Muscle layer of duodenum (tissue), 2 donors: ENCODE data around the gene SFRP2.
A peak's percentile ranks its signal among the peaks of the same experiment; 100 is the strongest.

Experiments used
- H3K27ac ChIP-seq: one replicate; pipeline ENCODE4 v1.7.0; 2013; ENCODE audit warnings: mild to moderate bottlenecking, low read length
- H3K27me3 ChIP-seq: one replicate; pipeline ENCODE4 v1.7.0; 2013; ENCODE audit warnings: low read depth, mild to moderate bottlenecking, control low read depth, low read length
- H3K36me3 ChIP-seq, 2 donors: one replicate each; pipeline ENCODE4 v1.7.0; 2013; ENCODE audit warnings: low read length in 2 of 2, control low read depth in 1 of 2, mild to moderate bottlenecking in 1 of 2; ENCODE audit not compliant: insufficient read depth in 2 of 2, control insufficient read depth in 1 of 2
- H3K4me1 ChIP-seq, 2 donors: one replicate each; pipeline ENCODE4 v1.7.0; 2013; ENCODE audit warnings: low read length in 2 of 2, mild to moderate bottlenecking in 2 of 2, control low read depth in 1 of 2, moderate library complexity in 1 of 2; ENCODE audit not compliant: insufficient read depth in 2 of 2, control insufficient read depth in 1 of 2
- H3K4me3 ChIP-seq, 2 donors: one replicate each; pipeline ENCODE4 v1.7.0; 2013; ENCODE audit warnings: low read length in 2 of 2, low read depth in 1 of 2, mild to moderate bottlenecking in 1 of 2
- H3K9me3 ChIP-seq, 2 donors: one replicate each; pipeline ENCODE4 v1.7.0; 2013; ENCODE audit warnings: low read length in 2 of 2, control low read depth in 1 of 2, mild to moderate bottlenecking in 1 of 2; ENCODE audit not compliant: control insufficient read depth in 1 of 2
- donor health status: healthy.

SFRP2 gene

GRCh38 chr4:153765894-153766293 lies 23.0 kb downstream of the SFRP2 start:
- Histone ChIP-seq H3K4me1 (no peaks in the 10 kb centered on the region), H3K9me3 (no peaks in the 10 kb centered on the region), H3K27ac (no peak overlapping the region), H3K27me3 (no peaks in the 10 kb centered on the region), H3K4me3 (no peak overlapping the region), H3K36me3 (no peaks in the 10 kb centered on the region)

GRCh38 chr4:153764601-153765368 lies 24.1 kb downstream of the SFRP2 start:
- no peaks in the 10 kb centered on the region for H3K36me3 ChIP-seq
- H3K27me3 ChIP-seq = no peaks in the 10 kb centered on the region
- no peak overlapping the region for H3K4me3 ChIP-seq
- no peaks in the 10 kb centered on the region for H3K4me1 ChIP-seq
- no peak overlapping the region for H3K27ac ChIP-seq
- no peaks in the 10 kb centered on the region for H3K9me3 ChIP-seq

GRCh38 chr4:153763404-153763803 lies 25.5 kb downstream of the SFRP2 start:
- no peaks in the 10 kb centered on the region for H3K36me3 ChIP-seq
- no peaks in the 10 kb centered on the region for H3K9me3 ChIP-seq
- H3K4me3 ChIP-seq = no peak overlapping the region
- no peak overlapping the region for H3K27ac ChIP-seq
- peaks cover 7% of the 10 kb centered on the region for H3K27me3 ChIP-seq
- no peaks in the 10 kb centered on the region for H3K4me1 ChIP-seq

- Histone ChIP-seq H3K4me3 (peak within 1 kb of the TSS; percentile 30 to 73), H3K27me3 (peaks cover 7% of the 10 kb centered on the region), H3K9me3 (no peaks in the 10 kb centered on the region), H3K36me3 (no peaks in the 10 kb centered on the region), H3K4me1 (no peaks in the 10 kb centered on the region), H3K27ac (no peak within 1 kb of the TSS)
These were observed 29.2 kb downstream of the SFRP2 start, which contains the start of gene RNF175 for GRCh38 chr4:153759407-153760316. TSS of gene RNF175 (minus strand) at chr4:153760024. CDS start at chr4:153759862, 162 bp downstream.

DNA sequence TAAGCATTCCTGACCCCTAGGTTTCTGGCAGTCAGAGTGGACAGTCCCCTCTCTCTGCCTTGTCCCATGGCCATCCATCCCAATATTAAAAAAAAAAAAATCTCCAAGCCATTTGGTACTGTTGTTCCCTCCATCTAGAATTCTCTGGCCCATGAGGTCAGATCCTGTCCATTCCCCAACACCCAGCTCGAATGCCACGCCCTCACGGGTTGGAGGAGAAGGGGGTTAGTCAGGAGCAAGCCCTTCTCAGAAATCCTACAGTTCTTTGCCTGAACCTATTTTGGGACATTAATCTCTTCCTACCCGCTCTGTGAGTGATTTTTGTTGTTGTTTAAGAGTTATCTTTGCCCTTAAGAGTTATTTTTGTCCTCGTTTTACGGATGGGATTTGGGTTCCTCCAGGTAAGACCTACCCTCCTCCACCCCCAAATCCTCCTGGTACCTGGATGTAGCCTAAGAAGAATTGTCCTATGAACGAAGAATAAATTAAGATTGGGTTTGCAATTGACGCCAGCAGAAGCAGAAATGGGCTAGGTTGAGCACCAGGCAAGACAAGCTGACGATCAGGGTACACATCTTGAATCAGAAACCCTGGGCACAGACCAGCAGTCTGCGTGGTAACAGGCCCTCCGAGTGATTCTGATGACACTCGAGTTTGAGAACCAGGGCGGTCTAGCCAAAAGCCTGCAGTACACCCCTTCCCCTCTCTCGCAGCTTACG lies 30.0 kb downstream of the SFRP2 start:
- Histone ChIP-seq H3K27me3 (peaks cover 7% of the 10 kb centered on the region), H3K36me3 (no peaks in the 10 kb centered on the region), H3K27ac (no peak overlapping the region), H3K9me3 (no peaks in the 10 kb centered on the region), H3K4me3 (peak overlapping the region; percentile 30 to 73), H3K4me1 (no peaks in the 10 kb centered on the region)

DNA sequence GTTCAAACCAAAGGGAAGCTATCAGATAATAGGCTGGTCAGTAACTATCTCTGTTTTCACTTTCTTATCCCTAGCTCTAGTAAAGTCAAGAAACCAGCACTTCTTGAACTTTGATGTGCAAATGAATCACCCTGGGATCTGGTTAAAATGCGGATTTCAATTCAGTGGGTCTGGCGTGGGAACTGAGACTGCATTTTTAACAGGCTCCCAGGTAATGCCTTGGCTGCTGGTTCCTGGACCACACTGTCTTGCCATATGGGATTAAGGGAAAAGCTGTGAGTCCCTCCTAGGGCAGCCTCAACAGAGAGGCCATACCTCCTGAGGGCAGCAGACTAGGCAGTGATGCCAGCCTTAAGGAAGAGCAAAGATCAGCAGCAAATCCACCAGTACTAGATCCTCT lies 30.7 kb downstream of the SFRP2 start:
- no peaks in the 10 kb centered on the region for H3K4me1 ChIP-seq

GRCh38 chr4:153757407-153757806 lies 31.5 kb downstream of the SFRP2 start:
- Histone ChIP-seq H3K4me3 (no peak overlapping the region), H3K4me1 (no peaks in the 10 kb centered on the region), H3K27me3 (peaks cover 7% of the 10 kb centered on the region), H3K27ac (no peak overlapping the region), H3K36me3 (no peaks in the 10 kb centered on the region), H3K9me3 (no peaks in the 10 kb centered on the region)

More for the DNA sequence above, 30.7 kb downstream of the SFRP2 start:
- Histone ChIP-seq H3K9me3 (no peaks in the 10 kb centered on the region), H3K36me3 (no peaks in the 10 kb centered on the region), H3K27me3 (peaks cover 7% of the 10 kb centered on the region), H3K27ac (no peak overlapping the region), H3K4me3 (no peak overlapping the region)

GRCh38 chr4:153755186-153755585 lies 33.7 kb downstream of the SFRP2 start:
- peaks cover 0 to under 1% of the 10 kb centered on the region in 2 donors for H3K4me1 ChIP-seq
- no peak overlapping the region for H3K27ac ChIP-seq
- H3K27me3 ChIP-seq = peaks cover 7% of the 10 kb centered on the region

GRCh38 chr4:153750197-153750817 lies 38.6 kb downstream of the SFRP2 start:
- no peak overlapping the region for H3K27ac ChIP-seq
- H3K4me3 ChIP-seq = no peak overlapping the region
- H3K4me1 ChIP-seq = peaks cover 0 to 3% of the 10 kb centered on the region in 2 donors
- H3K36me3 ChIP-seq = no peaks in the 10 kb centered on the region
- no peaks in the 10 kb centered on the region for H3K9me3 ChIP-seq
- no peaks in the 10 kb centered on the region for H3K27me3 ChIP-seq

More at GRCh38 chr4:153755186-153755585, 33.7 kb downstream of the SFRP2 start:
- H3K4me3 ChIP-seq = no peak overlapping the region
- H3K9me3 ChIP-seq = no peaks in the 10 kb centered on the region
- H3K36me3 ChIP-seq = no peaks in the 10 kb centered on the region

DNA sequence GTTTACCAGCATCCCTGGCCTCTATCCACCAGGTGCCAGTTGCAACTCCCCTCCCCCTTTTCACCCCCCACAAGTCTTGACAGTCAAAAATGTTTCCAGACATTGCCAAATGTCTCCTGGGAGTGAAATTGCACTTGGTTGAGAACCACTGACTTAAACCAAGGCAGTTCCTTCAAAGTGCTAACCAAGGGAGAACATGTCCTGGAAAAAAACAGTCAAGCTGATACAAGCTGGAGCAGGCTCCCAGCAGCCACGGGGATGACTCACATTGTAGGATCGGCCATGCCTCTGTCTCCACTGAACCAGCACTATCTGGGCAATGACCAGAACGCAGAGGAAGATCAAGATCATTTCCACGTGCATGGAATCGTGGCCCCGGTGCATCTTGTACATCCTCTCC lies 40.5 kb downstream of the SFRP2 start:
- Histone ChIP-seq H3K27ac (no peak overlapping the region), H3K36me3 (no peaks in the 10 kb centered on the region), H3K4me1 (peaks cover 0 to 3% of the 10 kb centered on the region in 2 donors), H3K27me3 (no peaks in the 10 kb centered on the region), H3K4me3 (no peak overlapping the region), H3K9me3 (no peaks in the 10 kb centered on the region)
